GM23248 (cell line): Measurements from ENCODE around the gene TUBB1.

Experiments used
- EZH2 ChIP-seq: fragments of 200-600 bp; sonication (generic); IDR thresholded peaks from 2 replicates; pipeline ENCODE4 v1.6.1; 2018; ENCODE audit warnings: antibody characterized with exemption, mild to moderate bottlenecking; ENCODE audit not compliant: insufficient read depth, poor library complexity, severe bottlenecking
- EZH2phosphoT487 ChIP-seq: fragments of 200-600 bp; sonication (generic); IDR thresholded peaks from 2 replicates; pipeline ENCODE4 v1.6.1; 2018; ENCODE audit warnings: antibody characterized with exemption, moderate library complexity, mild to moderate bottlenecking, low read depth; ENCODE audit not compliant: insufficient read depth

- no peak for TF ChIP-seq EZH2
- no peak for TF ChIP-seq EZH2phosphoT487
Observed at GRCh38 chr20:59040667-59041066, 21.4 kb downstream of the TUBB1 start.
